CD4-positive, alpha-beta T cell treated with Interleukin-6 at 100 ng/mL for 8 hours (primary cell): ENCODE results near the gene SPATA19.

Source experiments
- DNase-seq: peaks from one replicate; pipeline ENCODE4 v3.0.0-alpha.2; 2020; ENCODE audit warnings: mixed read lengths, low spot score

The SPATA19 gene

GRCh38 chr11:133818302-133818701 lies 27.0 kb downstream of the SPATA19 start:
- no peak for DNase-seq

DNA sequence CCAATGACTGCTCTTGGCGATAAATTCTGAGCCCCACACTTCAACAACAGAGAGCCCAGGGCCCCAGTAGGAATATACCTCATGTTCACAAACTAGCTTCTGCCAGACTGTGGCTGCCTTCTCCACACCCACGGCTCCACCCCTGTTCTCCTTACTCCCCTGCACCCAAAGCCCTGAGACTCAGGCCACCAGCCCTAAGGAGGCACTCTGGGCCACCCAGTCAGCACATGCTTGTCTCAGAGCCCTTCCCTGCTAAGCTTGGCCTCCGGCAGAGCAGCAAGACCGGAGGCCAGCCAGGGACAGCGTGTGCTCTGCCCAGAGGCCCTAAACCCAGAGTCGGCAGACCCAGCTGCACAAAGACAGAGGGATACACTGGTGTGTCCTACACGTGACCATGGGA lies 27.9 kb downstream of the SPATA19 start:
- no peak for DNase-seq

GRCh38 chr11:133816146-133816870 lies 29.0 kb downstream of the SPATA19 start:
- DNase-seq: no peak

- DNase-seq: no peak
Measured at GRCh38 chr11:133815636-133816035, 29.7 kb downstream of the SPATA19 start.

DNA sequence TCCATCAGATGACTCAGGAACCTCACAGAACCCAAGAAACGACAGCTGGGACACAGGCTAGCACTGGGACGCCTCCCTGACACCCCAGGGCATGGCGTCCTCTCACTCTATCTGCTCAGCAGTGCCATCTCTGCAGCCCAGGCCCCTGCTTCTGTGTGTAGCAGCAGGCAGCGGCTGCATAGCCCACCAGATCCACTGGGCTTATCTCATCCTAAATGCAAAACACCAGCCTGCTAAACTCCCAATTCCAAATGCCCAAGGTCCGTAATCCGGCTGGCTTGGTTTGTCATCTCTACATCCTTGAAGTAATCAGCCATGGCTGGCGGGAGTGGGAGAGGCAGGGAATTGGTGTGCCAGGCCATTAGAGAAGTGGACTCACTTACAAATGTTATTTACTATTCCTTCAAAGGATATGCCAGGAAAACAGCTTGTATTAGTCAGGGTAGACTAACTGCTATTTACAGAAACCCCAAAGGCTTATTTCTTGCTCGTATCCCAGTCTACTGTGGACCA lies 30.7 kb downstream of the SPATA19 start:
- no peak for DNase-seq

GRCh38 chr11:133811850-133812685 lies 33.2 kb downstream of the SPATA19 start:
- DNase-seq: no peak

GRCh38 chr11:133810766-133811165 lies 34.5 kb downstream of the SPATA19 start:
- no peak for DNase-seq

GRCh38 chr11:133809569-133810491 lies 35.5 kb downstream of the SPATA19 start:
- no peak for DNase-seq

DNA sequence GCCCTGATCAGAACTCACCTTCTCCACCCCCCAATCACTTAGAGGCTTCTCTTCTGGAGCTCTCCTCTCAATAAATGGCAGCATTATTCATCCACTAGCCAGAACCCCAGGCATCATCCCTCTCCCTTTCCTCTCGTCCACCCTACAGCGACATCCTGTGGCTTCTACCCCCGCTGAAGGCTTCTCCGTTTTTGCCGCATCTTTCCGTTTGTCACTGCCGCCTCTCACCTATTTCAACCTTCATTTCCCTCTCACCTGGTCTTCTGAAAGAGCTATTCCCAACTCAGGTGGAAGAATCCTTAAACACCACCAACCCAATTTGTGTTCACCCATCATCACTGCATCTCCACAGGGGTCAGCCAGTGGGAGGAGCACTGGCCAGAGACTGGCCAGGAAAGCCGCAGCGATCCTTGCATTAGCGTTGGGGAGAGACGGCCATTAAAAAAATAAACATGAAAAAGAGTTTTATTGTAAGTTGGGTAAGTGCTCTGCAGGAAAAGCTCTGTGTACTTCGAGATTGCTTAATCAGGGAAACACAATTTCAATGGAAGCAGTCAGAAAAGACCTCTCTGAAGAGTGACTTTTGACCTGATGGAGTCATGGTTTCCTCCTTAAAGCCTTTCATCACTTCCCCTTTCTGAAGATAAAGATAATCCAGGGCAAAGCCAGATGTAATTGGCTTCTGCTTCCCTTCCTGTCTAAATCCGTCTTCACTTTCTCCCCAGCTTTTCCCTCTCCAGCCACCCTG lies 36.7 kb downstream of the SPATA19 start:
- no peak for DNase-seq

DNA sequence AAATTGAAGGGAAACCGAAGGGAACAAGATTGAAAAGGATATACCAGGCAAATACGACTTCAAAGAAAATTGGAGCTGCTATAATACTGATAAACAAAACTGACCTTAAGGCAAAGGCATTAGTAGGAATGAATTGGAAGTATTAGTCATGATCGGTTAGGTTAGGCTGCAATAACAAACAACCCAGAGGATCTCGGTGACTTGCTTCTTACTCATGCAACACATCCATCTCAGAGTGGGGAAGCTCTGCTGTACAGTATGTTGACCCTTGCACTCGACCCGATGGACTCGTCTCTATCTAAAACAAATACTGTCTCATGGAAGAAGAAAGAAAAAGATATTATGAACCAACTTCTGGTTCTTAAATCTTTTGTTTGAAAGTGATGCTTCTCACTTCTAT lies 42.3 kb downstream of the SPATA19 start:
- no peak for DNase-seq

GRCh38 chr11:133801356-133801755 lies 44.0 kb downstream of the SPATA19 start:
- no peak for DNase-seq

GRCh38 chr11:133800666-133801065 lies 44.6 kb downstream of the SPATA19 start:
- no peak for DNase-seq

DNA sequence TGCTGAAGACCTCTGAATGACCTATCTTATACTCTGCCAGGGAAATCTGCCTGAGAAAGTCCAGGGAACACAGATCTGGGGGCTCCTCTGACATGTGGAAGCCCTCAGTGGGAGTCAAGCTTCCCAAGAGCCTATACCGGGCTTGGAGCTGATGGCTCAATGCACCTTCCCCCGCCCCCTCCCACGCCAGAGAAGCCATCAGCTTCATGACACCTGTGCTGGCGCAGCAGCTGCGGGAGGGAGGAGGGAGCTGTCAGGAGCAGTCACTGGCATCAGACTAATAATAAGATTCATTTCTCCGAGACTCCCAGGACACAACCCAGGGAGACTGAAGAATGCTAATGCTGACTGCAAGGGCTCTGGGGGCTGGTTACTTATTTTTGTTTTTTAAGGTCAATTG lies 47.8 kb downstream of the SPATA19 start:
- no peak for DNase-seq

GRCh38 chr11:133796043-133796795 lies 49.1 kb downstream of the SPATA19 start:
- no peak for DNase-seq

DNA sequence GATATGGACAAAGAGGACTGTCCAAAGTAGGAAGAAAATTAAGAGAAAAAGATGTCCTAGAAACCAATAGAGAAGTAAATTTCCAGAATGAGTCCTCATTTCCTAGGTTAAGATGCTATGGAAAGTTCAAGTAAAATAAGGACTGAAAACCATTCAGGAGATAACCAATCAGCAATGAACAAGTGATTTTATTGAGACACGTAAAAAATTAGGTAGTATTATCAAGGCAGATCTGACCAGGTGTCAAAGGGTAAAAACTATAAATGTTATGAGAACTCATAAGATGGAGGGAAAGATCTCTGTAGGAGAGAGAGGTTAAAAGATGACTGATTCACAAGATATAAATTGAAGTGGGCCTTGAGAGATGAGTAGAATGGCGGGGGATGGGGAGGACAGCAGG lies 50.2 kb downstream of the SPATA19 start:
- no peak for DNase-seq

- no peak for DNase-seq
Measured at GRCh38 chr11:133794205-133794604, 51.1 kb downstream of the SPATA19 start.

DNA sequence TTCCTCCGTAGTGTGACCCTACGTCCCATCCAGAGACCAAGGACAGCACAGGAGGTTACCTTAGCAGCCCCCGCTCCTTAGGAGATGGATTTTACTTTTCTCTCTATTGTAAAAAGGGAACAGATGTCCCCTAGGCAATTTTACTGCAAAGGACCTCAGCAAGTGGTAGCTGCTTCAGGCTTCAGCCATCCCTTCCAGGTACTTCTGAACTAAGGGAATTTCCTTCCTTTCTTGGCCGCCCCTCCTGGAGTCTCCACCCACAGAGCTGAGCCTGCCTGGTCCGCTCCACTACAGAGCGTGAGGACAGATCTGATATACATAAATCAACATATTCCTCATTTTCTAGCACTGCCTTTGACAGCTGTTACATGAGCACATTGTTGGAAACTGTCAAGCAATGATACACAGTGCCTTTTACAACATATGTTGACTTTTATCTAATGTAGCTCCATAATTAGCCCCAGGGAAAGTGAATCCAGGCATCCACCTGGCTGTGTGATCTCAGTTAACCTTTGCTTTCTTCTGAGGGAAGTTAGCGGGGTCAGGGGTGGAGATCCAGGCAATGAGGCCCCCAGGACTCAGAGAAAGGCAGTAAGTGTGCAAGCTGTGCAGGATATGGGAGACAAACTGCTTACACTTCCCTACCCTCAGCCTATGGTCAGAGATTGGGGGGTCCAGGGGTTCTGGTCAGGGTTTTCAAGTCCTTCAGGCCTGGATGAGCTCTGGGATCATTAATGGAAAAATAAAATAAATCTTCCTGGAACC lies 51.9 kb downstream of the SPATA19 start:
- no peak for DNase-seq

- no peak for DNase-seq
Measured at GRCh38 chr11:133790995-133791394, 54.3 kb downstream of the SPATA19 start.
